Activated CD4-positive, alpha-beta T cell treated with anti-CD3 and anti-CD28 coated beads, Interleukin-2, amount 50 U/mL, for 1 hour (primary cell): ENCODE results near the gene ADGRG3.
"Not testable (repeated sequence)": the region's sequence is repeated elsewhere in the genome, so short reads cannot be mapped to it uniquely, and the experiment has no call there.

Experiments used
- DNase-seq: peaks from one replicate; pipeline ENCODE4 v3.0.0-alpha.2; 2020

The ADGRG3 gene

GRCh38 chr16:57724531-57724930 lies 56.4 kb downstream of the ADGRG3 start:
- no peak for DNase-seq

DNA sequence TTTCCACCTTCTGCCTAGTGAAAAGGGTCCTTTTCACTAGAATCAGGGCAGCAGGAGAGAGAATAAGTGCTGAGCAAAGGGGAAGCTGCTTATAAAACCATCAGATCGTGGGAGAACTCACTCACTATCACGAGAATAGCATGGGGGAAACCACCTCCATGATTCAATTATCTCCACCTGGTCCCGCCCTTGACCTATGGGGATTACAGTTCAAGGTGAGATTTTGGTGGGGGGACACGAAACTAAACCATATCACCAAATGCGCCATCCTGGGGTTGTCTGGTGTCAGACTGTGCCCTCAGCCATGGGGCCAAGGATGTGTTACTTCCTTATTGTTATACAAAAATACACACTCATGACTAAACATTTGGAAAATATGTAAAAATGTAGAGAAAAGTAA lies 57.0 kb downstream of the ADGRG3 start:
- DNase-seq = no peak

DNA sequence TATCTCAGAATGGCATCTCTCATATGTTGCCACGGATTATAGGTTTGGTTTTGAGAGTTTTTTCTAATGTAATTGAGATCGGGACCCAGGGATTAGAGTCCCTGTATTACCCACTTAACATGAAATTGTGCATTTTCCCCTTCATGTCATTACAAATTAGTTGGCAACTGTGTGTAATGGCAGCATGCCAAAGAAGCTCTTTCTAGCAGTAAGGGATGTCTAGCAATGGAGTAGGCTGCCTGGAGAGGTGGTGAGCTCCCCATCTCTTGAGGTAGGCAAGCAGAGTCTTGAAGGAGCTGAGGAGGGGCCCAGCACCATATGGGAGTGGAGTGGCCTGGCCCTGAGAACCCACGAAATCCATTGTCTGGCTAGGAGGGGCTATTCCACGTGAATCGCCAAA lies 57.4 kb downstream of the ADGRG3 start:
- no peak for DNase-seq

- DNase-seq = no peak
These were observed 57.9 kb downstream of the ADGRG3 start for GRCh38 chr16:57725976-57726375.

DNA sequence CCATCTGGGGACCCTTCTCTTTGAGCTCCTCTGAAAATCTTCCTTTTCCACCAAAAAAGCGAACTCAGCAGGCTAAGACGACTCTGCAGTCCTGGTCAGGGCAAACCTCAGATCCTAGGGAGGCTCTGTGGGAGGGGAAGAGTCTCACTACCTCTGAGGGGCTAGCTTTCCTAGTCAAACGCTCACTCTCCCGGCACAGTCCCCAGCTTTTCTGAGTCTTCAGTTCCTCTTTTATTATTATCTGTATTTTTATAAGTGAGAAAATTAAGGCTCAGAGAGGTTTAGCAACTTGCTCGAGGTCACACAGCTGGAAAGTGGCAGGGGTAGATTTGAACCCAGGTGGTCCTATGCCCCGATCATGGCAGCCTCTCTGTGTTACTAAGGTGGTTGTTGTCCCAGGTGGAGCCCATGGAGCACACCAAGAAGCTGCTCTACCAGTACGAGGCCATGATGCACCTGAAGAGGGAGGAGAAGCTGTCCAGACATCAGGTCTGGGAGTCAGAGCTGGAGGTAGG lies 58.4 kb downstream of the ADGRG3 start:
- DNase-seq = no peak

- no peak for DNase-seq
These were observed 59.5 kb downstream of the ADGRG3 start for GRCh38 chr16:57727610-57728009.

DNA sequence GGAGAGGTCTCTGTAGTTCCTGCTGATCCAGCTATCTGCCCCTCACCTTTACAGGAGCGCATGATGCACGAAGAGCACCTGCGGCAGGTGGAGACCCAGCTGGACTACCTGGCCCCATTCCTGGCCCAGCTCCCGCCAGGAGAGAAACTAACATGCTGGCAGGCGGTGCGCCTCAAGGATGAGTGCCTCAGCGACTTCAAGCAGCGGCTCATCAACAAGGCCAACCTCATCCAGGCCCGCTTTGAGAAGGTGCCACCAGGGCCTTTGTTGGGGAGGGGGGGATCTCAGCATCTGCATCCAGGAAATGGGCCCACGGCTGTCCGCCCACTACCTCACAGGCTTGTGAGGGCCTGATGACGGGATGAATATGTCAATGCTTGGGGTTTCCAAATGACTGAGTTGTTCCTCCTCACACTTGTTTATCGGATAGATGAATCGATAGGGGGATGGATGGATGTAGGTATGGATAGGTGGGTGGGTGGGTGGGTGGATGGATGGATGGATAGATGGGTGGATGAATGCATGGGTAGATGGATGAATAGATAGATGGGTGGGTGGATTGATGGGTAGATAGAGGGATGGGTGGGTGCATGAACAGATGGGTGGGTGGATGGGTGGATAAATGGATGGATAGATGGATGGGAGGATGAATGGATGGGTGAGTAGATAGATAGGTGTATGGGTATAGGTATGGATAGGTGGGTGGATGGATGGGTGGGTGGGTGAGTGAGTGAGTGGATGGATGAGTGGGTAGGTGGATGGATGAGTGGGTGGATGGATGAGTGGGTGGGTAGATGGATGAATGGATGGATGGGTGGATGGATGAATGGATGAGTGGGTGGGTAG lies 60.5 kb downstream of the ADGRG3 start:
- DNase-seq = no peak

DNA sequence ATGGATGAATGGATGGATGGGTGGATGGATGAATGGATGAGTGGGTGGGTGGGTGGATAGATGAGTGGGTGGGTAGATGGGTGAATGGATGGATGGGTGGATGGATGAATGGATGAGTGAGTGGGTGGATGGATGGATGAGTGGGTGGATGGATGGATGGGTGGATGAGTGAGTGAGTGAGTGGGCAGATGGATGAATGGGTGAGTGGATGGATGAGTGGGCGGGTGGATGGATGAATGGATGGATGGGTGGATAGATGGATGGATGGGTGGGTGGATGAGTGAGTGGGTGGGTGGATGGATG lies 61.0 kb downstream of the ADGRG3 start:
- DNase-seq = no peak

GRCh38 chr16:57729852-57730251 lies 61.7 kb downstream of the ADGRG3 start:
- not testable (repeated sequence) for DNase-seq

- no peak for DNase-seq
These were observed 62.9 kb downstream of the ADGRG3 start for GRCh38 chr16:57730771-57731730.

DNA sequence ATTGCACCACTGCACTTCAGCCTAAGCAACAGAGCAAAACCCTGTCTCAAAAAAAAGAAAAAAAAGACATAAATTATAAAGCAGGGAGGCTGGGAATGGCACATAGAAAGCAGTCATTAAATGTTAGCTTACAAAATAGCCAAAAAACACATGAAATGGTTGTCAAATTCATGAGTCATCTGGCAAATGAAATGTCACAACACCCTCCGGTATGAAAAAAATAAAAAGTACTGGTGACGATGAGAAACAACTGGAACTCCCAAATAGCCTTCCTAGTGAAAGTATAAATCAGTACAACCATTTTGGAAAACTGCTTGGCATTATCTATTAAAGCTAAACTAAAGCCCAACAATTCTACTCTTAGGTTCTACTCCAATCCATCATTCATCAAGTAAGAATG lies 63.9 kb downstream of the ADGRG3 start:
- DNase-seq = no peak

DNA sequence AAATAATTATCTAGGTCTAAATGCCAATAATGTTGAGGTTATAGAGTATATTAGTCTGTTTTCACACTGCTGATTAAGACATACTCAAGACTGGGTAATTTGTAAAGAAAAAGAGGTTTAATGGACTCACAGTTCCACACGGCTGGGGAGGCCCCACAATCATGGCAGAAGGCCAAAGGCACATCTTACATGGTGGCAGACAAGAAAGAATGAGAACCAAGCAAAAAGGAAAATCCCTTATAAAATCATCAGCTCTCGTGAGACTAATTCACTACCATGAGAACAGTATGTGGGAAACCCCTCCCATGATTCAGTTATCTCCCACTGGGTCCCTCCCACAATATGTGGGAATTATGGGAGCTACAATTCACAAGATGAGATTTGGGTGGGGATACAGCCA lies 64.6 kb downstream of the ADGRG3 start:
- no peak for DNase-seq

- DNase-seq = no peak
These were observed 66.3 kb downstream of the ADGRG3 start for GRCh38 chr16:57734308-57734924.

GRCh38 chr16:57734925-57735754 lies 67.0 kb downstream of the ADGRG3 start:
- peak; percentile 96 for DNase-seq

- no peak for DNase-seq
These were observed 67.8 kb downstream of the ADGRG3 start, which contains the start of gene KATNB1 for GRCh38 chr16:57735755-57736418. KATNB1 (plus strand) TSS chr16:57735770; CDS start chr16:57737244, 1,474 bp downstream.

DNA sequence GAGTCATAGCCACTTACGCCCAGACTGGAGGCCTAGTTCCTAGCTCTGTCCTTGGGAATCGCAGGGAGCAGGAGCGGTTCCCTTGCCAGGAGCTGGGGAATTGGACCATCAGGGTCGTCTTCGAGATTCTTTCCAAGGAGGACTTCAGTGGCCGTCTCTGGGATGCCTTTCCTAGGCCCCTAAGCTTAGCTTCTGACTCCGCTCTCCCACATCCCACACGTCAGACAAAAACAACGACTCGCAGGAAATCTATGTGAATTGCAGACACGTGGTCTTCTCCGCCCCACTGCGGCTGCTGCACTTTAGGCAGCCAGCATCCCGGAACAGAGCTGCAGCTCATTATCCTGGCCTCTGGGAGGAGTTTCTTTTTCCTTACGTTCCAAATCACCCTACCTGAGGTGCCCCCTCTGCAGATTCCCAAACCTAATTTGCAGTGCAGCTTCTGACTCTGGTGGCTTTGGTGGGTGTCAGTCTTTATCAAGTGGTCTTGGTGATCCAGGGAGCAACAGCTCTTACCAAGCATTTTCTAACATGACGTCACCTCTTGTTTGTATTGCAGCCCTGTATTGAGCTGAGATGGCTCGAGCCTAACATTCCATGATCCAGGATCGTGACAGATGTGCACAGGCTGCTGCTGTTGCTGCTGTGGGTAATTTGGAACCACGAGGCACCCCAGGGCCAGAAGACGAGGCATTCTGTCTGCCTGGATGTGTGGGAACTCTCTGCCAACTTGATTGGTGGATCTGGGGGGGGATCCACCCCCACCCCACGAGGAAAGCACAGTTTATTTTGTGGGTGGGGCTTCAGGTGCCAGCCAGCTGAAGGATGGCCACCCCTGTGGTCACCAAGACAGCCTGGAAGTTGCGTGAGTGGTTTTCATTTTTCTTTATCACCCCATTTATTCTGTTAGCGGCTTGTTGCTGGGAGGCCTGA lies 68.6 kb downstream of the ADGRG3 start:
- DNase-seq = peak; percentile 32

DNA sequence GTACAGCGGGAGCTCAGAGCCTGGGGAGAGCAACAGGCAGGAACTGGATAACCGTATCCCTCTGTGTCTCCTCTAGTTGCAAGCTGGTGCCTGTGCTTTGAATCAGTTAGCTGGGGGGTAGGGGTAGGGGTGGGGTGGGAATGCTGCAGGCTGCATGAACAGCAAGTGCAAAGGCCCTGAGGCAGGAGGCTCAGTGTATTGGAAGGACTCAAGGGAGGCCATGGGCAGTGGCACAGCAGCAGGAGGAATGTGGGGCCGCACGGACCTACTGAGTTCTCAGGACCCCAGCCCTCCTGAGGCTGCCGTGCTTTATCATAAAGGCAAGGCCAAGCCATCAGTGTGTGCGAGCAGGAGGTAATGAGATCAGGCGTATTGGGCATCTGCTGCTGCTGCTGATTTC lies 70.7 kb downstream of the ADGRG3 start:
- DNase-seq = no peak
